DND-41 (cell line): ENCODE measurements around the gene MALT1.

Experiments used
- EZH2 ChIP-seq: IDR thresholded peaks from 3 replicates; pipeline ENCODE4 v1.6.1; 2012; ENCODE audit warnings: borderline replicate concordance, low read depth, mild to moderate bottlenecking, moderate library complexity, low read length, inconsistent platforms; ENCODE audit not compliant: severe bottlenecking
- TF ChIP-seq, protein P1 (sequence below): IDR thresholded peaks from 2 replicates; pipeline ENCODE4 v1.5.1; 2012; ENCODE audit warnings: borderline replicate concordance, low read length, moderate library complexity, mild to moderate bottlenecking; ENCODE audit not compliant: poor library complexity, severe bottlenecking; ENCODE audit errors: extremely low read depth

DNA sequence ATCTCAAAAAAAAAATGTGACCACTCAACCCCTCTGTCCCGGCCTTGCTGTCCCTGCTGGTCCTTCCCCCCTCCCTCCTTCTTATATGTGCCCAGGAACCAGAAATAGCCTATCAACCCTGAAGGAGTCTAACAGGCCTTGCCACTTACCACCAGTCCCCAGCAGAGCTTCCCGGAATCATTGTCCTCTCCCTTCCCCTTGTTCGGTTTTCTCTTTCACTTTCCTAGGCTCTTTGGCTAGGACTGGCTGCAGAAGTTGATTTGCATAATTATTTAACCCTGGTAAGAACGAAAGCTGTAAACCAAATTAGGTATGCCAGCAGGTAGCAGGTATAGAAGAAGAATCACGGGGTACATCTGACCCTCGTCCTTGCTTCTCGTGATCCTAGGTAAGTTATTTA lies 120.8 kb downstream of the MALT1 start:
- TF ChIP-seq, protein P1, sequence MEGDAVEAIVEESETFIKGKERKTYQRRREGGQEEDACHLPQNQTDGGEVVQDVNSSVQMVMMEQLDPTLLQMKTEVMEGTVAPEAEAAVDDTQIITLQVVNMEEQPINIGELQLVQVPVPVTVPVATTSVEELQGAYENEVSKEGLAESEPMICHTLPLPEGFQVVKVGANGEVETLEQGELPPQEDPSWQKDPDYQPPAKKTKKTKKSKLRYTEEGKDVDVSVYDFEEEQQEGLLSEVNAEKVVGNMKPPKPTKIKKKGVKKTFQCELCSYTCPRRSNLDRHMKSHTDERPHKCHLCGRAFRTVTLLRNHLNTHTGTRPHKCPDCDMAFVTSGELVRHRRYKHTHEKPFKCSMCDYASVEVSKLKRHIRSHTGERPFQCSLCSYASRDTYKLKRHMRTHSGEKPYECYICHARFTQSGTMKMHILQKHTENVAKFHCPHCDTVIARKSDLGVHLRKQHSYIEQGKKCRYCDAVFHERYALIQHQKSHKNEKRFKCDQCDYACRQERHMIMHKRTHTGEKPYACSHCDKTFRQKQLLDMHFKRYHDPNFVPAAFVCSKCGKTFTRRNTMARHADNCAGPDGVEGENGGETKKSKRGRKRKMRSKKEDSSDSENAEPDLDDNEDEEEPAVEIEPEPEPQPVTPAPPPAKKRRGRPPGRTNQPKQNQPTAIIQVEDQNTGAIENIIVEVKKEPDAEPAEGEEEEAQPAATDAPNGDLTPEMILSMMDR = no peak
- no peak for TF ChIP-seq EZH2
